NCI-H1436 treated with DMSO at 0.1 percent for 48 hours (cell line): ENCODE results near the gene AKAP13.

ENCODE experiments used
- DNase-seq: peaks from one replicate; lab custom pipeline; 2025; lab: John Stamatoyannopoulos, UW

AKAP13 gene

GRCh38 chr15:85741021-85741421, 360.6 kb downstream of the AKAP13 start:
- no peak for DNase-seq

GRCh38 chr15:85741662-85742061, 361.3 kb downstream of the AKAP13 start:
- no peak for DNase-seq

- no peak for DNase-seq
Measured at GRCh38 chr15:85742186-85742821, 361.9 kb downstream of the AKAP13 start.

GRCh38 chr15:85743392-85744055, 363.1 kb downstream of the AKAP13 start:
- no peak for DNase-seq

GRCh38 chr15:85744579-85744978, 364.2 kb downstream of the AKAP13 start:
- no peak for DNase-seq

- DNase-seq = no peak
Measured at GRCh38 chr15:85745023-85745422, 364.6 kb downstream of the AKAP13 start.

GRCh38 chr15:85745525-85746150, 365.2 kb downstream of the AKAP13 start:
- no peak for DNase-seq

GRCh38 chr15:85746641-85747040, 366.2 kb downstream of the AKAP13 start:
- no peak for DNase-seq

GRCh38 chr15:85748176-85748575, 367.8 kb downstream of the AKAP13 start:
- DNase-seq = no peak

GRCh38 chr15:85748729-85749128, 368.3 kb downstream of the AKAP13 start:
- DNase-seq = no peak

GRCh38 chr15:85749261-85750151, 369.1 kb downstream of the AKAP13 start:
- no peak for DNase-seq

- DNase-seq = no peak
Measured at GRCh38 chr15:85750319-85751290, 370.2 kb downstream of the AKAP13 start.

- DNase-seq = no peak
Measured at GRCh38 chr15:85751291-85752123, 371.1 kb downstream of the AKAP13 start.

GRCh38 chr15:85752124-85752475, 371.7 kb downstream of the AKAP13 start:
- no peak for DNase-seq

- DNase-seq = no peak
Measured at GRCh38 chr15:85752491-85752961, 372.1 kb downstream of the AKAP13 start.

GRCh38 chr15:85753261-85753660, 372.9 kb downstream of the AKAP13 start:
- no peak for DNase-seq

- no peak for DNase-seq
Measured at GRCh38 chr15:85753791-85754452, 373.5 kb downstream of the AKAP13 start.

- DNase-seq = no peak
Measured at GRCh38 chr15:85754989-85755388, 374.6 kb downstream of the AKAP13 start.

GRCh38 chr15:85755471-85755870, 375.1 kb downstream of the AKAP13 start:
- no peak for DNase-seq

GRCh38 chr15:85755942-85756341, 375.5 kb downstream of the AKAP13 start:
- no peak for DNase-seq
